ENCODE data around the gene ZBTB39.

Gene ZBTB39

GRCh38 chr12:56957229-56958052, 48.9 kb downstream of the ZBTB39 start, which contains the start of gene RDH16:
RDH16 (minus strand) TSS chr12:56957608; CDS start chr12:56957462, 146 bp downstream.
- CTCF ChIA-PET: no interaction called here
- DNase-seq: no peak
- Histone ChIP-seq H3K4me1 (ENCODE audit: control extremely low read depth in 1 of 4, control insufficient read depth in 4 of 4, insufficient read depth in 4 of 4, low read length in 3 of 4) (no peaks in the 10 kb centered on the region), H3K27ac (ENCODE audit: insufficient read depth in 1 of 2, low read depth in 1 of 2, low read length in 2 of 2, poor library complexity in 1 of 2, severe bottlenecking in 2 of 2) (no peak within 1 kb of the TSS), H3K9me3 (ENCODE audit: control extremely low read depth in 1 of 5, control insufficient read depth in 4 of 5, insufficient read depth in 2 of 5, low read depth in 1 of 5, low read length in 4 of 5) (peaks cover 0 to 12% (median 8%) of the 10 kb centered on the region in 5 experiments), H3K27me3 (replicated peaks in 2 of 5; ENCODE audit: control insufficient read depth in 4 of 5, insufficient read depth in 5 of 5, low read length in 4 of 5) (no peaks in the 10 kb centered on the region), H3K4me3 (ENCODE audit: control insufficient read depth in 1 of 7, extremely low read depth in 1 of 7, insufficient read depth in 4 of 7, low read depth in 2 of 7, low read length in 6 of 7) (no peak within 1 kb of the TSS), H3K36me3 (ENCODE audit: control insufficient read depth in 4 of 4, insufficient read depth in 4 of 4, low read length in 3 of 4) (no peaks in the 10 kb centered on the region)
- POLR2A ChIA-PET: no interaction called here
- WGBS (ENCODE audit: insufficient coverage): 99% methylated on average over 10 of the region's 10 CpGs

DNA sequence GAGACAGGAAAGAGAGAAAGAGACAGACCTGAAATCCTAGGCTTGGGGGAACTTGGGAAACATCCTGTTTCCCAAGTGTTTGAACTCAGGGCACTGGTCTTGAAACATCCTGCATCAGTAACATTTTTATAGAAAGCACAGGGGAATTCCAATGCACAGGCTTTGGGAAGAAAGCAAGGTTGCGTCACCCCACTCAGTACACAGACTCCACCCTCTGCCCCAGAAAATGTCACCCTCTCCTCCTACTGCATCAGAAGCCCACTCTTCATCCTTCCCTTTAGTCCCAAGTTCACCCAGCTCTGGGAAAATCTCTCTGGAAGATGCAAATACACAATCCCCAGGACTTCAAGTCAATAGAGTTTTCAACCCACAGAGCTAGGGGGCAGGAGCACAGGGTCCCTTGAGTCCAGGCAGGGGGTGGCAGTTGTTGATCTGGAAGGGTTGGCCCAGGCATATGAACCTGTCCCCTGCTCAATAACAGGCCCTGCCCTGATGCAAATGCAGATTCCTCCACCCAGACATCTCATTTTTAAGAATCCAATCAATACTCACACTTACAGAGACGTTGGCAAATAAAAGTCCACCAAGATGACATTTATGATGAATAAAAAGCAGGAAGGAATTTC, 50.6 kb downstream of the ZBTB39 start:
- H3K27ac ChIP-seq (ENCODE audit: insufficient read depth in 1 of 2, low read depth in 1 of 2, low read length in 2 of 2, poor library complexity in 1 of 2, severe bottlenecking in 2 of 2): no peak overlapping the region
- H3K36me3 ChIP-seq (ENCODE audit: control insufficient read depth in 4 of 4, insufficient read depth in 4 of 4, low read length in 3 of 4): no peaks in the 10 kb centered on the region
- no peak overlapping the region for H3K4me3 ChIP-seq (ENCODE audit: control insufficient read depth in 1 of 7, extremely low read depth in 1 of 7, insufficient read depth in 4 of 7, low read depth in 2 of 7, low read length in 6 of 7)
- DNase-seq: no peak
- peaks cover 0 to 12% (median 8%) of the 10 kb centered on the region in 5 experiments for H3K9me3 ChIP-seq (ENCODE audit: control extremely low read depth in 1 of 5, control insufficient read depth in 4 of 5, insufficient read depth in 2 of 5, low read depth in 1 of 5, low read length in 4 of 5)
- no peaks in the 10 kb centered on the region for H3K4me1 ChIP-seq (ENCODE audit: control extremely low read depth in 1 of 4, control insufficient read depth in 4 of 4, insufficient read depth in 4 of 4, low read length in 3 of 4)
- H3K27me3 ChIP-seq (replicated peaks in 2 of 5; ENCODE audit: control insufficient read depth in 4 of 5, insufficient read depth in 5 of 5, low read length in 4 of 5): no peaks in the 10 kb centered on the region
- CTCF ChIA-PET: no interaction called here
- WGBS (ENCODE audit: insufficient coverage): 90% methylated on average over 1 of the region's 2 CpGs
- POLR2A ChIA-PET: no interaction called here

DNA sequence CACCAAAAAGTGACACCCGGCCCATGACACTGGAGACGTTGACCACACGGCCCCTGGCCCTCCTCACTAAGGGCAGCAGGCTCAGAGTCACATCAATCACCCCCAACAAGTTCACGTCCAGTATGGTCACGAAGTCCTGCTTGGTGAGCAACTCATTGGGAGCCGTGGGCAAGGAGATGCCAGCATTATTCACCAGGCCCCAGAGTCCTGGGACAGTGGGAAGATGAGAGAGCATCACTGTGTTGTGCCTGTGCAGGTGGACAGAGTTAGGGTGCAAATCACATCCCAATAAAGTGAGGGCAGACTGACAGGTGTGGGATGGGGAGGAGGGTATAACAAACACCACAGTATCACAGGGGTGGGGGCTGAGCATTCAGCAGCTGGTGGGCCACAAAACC, 51.4 kb downstream of the ZBTB39 start:
- H3K36me3 ChIP-seq (ENCODE audit: control insufficient read depth in 4 of 4, insufficient read depth in 4 of 4, low read length in 3 of 4): no peaks in the 10 kb centered on the region
- ChIA-PET POLR2A (no interaction called here), CTCF (no interaction called here)
- no peak overlapping the region for H3K27ac ChIP-seq (ENCODE audit: insufficient read depth in 1 of 2, low read depth in 1 of 2, low read length in 2 of 2, poor library complexity in 1 of 2, severe bottlenecking in 2 of 2)
- peaks cover 0 to 12% (median 8%) of the 10 kb centered on the region in 5 experiments for H3K9me3 ChIP-seq (ENCODE audit: control extremely low read depth in 1 of 5, control insufficient read depth in 4 of 5, insufficient read depth in 2 of 5, low read depth in 1 of 5, low read length in 4 of 5)
- no peaks in the 10 kb centered on the region for H3K27me3 ChIP-seq (replicated peaks in 2 of 5; ENCODE audit: control insufficient read depth in 4 of 5, insufficient read depth in 5 of 5, low read length in 4 of 5)
- H3K4me3 ChIP-seq (ENCODE audit: control insufficient read depth in 1 of 7, extremely low read depth in 1 of 7, insufficient read depth in 4 of 7, low read depth in 2 of 7, low read length in 6 of 7): no peak overlapping the region
- no peak for DNase-seq
- 98% methylated on average over 5 of the region's 6 CpGs for WGBS (ENCODE audit: insufficient coverage)
- H3K4me1 ChIP-seq (ENCODE audit: control extremely low read depth in 1 of 4, control insufficient read depth in 4 of 4, insufficient read depth in 4 of 4, low read length in 3 of 4): no peaks in the 10 kb centered on the region

GRCh38 chr12:56954057-56954957, 52.0 kb downstream of the ZBTB39 start:
- Histone ChIP-seq H3K4me1 (ENCODE audit: control extremely low read depth in 1 of 4, control insufficient read depth in 4 of 4, insufficient read depth in 4 of 4, low read length in 3 of 4) (no peaks in the 10 kb centered on the region), H3K27me3 (replicated peaks in 2 of 5; ENCODE audit: control insufficient read depth in 4 of 5, insufficient read depth in 5 of 5, low read length in 4 of 5) (no peaks in the 10 kb centered on the region), H3K9me3 (ENCODE audit: control extremely low read depth in 1 of 5, control insufficient read depth in 4 of 5, insufficient read depth in 2 of 5, low read depth in 1 of 5, low read length in 4 of 5) (peaks cover 0 to 12% (median 8%) of the 10 kb centered on the region in 5 experiments), H3K27ac (ENCODE audit: insufficient read depth in 1 of 2, low read depth in 1 of 2, low read length in 2 of 2, poor library complexity in 1 of 2, severe bottlenecking in 2 of 2) (no peak overlapping the region), H3K36me3 (ENCODE audit: control insufficient read depth in 4 of 4, insufficient read depth in 4 of 4, low read length in 3 of 4) (no peaks in the 10 kb centered on the region), H3K4me3 (ENCODE audit: control insufficient read depth in 1 of 7, extremely low read depth in 1 of 7, insufficient read depth in 4 of 7, low read depth in 2 of 7, low read length in 6 of 7) (no peak overlapping the region)
- no peak for DNase-seq
- ChIA-PET POLR2A (no interaction called here), CTCF (no interaction called here)
- 98% methylated on average over 6 of the region's 6 CpGs for WGBS (ENCODE audit: insufficient coverage)

- CTCF ChIA-PET: interaction anchor here (0.9 to 1.4 kb wide), 3 partner anchors 16 to 115 kb away, joined by 3 to 6 read pairs (median 4); no protein-coding TSS in a partner anchor
- WGBS (ENCODE audit: insufficient coverage): 57% methylated on average over 1 of the region's 1 CpG
- H3K27ac ChIP-seq (ENCODE audit: insufficient read depth in 1 of 2, low read depth in 1 of 2, low read length in 2 of 2, poor library complexity in 1 of 2, severe bottlenecking in 2 of 2): no peak overlapping the region
- peaks cover 0 to 7% (median 4%) of the 10 kb centered on the region in 5 experiments for H3K9me3 ChIP-seq (ENCODE audit: control extremely low read depth in 1 of 5, control insufficient read depth in 4 of 5, insufficient read depth in 2 of 5, low read depth in 1 of 5, low read length in 4 of 5)
- no peak for DNase-seq
- no peaks in the 10 kb centered on the region for H3K36me3 ChIP-seq (ENCODE audit: control insufficient read depth in 4 of 4, insufficient read depth in 4 of 4, low read length in 3 of 4)
- H3K4me3 ChIP-seq (ENCODE audit: control insufficient read depth in 1 of 7, extremely low read depth in 1 of 7, insufficient read depth in 4 of 7, low read depth in 2 of 7, low read length in 6 of 7): no peak overlapping the region
- H3K4me1 ChIP-seq (ENCODE audit: control extremely low read depth in 1 of 4, control insufficient read depth in 4 of 4, insufficient read depth in 4 of 4, low read length in 3 of 4): no peaks in the 10 kb centered on the region
- POLR2A ChIA-PET: no interaction called here
- no peaks in the 10 kb centered on the region for H3K27me3 ChIP-seq (replicated peaks in 2 of 5; ENCODE audit: control insufficient read depth in 4 of 5, insufficient read depth in 5 of 5, low read length in 4 of 5)
Observed at GRCh38 chr12:56953314-56953713, 53.0 kb downstream of the ZBTB39 start.

DNA sequence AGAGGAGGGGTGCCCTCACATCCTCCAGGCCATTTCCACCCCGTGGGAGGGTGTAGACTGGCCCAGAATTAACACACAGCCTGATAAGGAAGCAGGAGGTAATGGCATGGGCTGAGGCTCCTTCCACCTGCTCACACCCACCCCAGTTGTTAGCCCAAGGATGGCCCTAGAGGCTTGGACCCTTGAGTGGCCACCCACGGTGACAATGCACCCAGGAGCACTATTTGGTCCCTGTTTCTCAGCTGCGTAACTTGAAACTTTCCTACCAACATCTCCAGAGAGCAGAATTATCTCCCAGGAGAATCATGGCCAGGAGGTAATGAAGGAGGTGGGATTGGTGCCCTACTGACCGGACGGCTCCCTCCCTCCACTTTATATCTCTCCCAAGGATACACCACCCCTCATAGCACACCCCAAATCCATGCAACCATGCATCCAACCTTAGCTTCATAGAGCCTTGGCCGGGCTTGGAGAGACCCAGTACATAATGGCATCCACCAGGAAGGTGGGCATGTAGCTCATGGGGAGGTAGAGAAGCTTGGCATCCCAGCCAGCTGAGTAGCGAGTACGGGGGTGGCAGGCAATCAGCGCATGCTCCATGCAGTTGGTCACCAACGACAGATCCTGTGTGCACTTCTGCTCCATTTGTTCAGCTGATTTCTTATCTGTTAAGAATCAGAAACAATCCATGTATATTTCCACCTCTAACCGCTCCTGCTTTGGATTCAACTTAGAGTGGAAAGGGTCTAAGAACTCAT, 54.6 kb downstream of the ZBTB39 start:
- 95% methylated on average over 10 of the region's 11 CpGs for WGBS (ENCODE audit: insufficient coverage)
- Histone ChIP-seq H3K4me3 (ENCODE audit: control insufficient read depth in 1 of 7, extremely low read depth in 1 of 7, insufficient read depth in 4 of 7, low read depth in 2 of 7, low read length in 6 of 7) (no peak overlapping the region), H3K27ac (ENCODE audit: insufficient read depth in 1 of 2, low read depth in 1 of 2, low read length in 2 of 2, poor library complexity in 1 of 2, severe bottlenecking in 2 of 2) (no peak overlapping the region), H3K9me3 (ENCODE audit: control extremely low read depth in 1 of 5, control insufficient read depth in 4 of 5, insufficient read depth in 2 of 5, low read depth in 1 of 5, low read length in 4 of 5) (no peaks in the 10 kb centered on the region), H3K36me3 (ENCODE audit: control insufficient read depth in 4 of 4, insufficient read depth in 4 of 4, low read length in 3 of 4) (no peaks in the 10 kb centered on the region), H3K4me1 (ENCODE audit: control extremely low read depth in 1 of 4, control insufficient read depth in 4 of 4, insufficient read depth in 4 of 4, low read length in 3 of 4) (no peaks in the 10 kb centered on the region), H3K27me3 (replicated peaks in 2 of 5; ENCODE audit: control insufficient read depth in 4 of 5, insufficient read depth in 5 of 5, low read length in 4 of 5) (no peaks in the 10 kb centered on the region)
- ChIA-PET POLR2A (no interaction called here), CTCF (interaction anchor here (1.2 to 1.4 kb wide), 2 partner anchors 50 to 114 kb away, joined by 3 to 6 read pairs; no protein-coding TSS in a partner anchor)
- DNase-seq: no peak

Measured in common myeloid progenitor, CD34-positive (primary cell).